ENCODE data around the gene ADGRD2. TPM values are rescaled to one million over a fixed set of nuclear protein-coding genes. Genes with fewer than 3 reads are reported as not detected.
A peak's percentile ranks its signal among the peaks of the same experiment; 100 is the strongest.

The ADGRD2 gene
- total RNA-seq, 1 donor from 2014 or later, result not detected

GRCh38 chr9:124444166-124444565, 6.1 kb upstream of the ADGRD2 start:
- TF ChIP-seq CTCF (IDR thresholded peaks at IDR 0.05; ENCODE audit: insufficient read depth, low read length, severe bottlenecking), result no peak
- no peak for FAIRE-seq
- H3K4me3 ChIP-seq (ENCODE audit: low read depth, low read length), result no peak overlapping the region

GRCh38 chr9:124447297-124447661, 3.0 kb upstream of the ADGRD2 start:
- no peaks in the 10 kb centered on the region for H3K27me3 ChIP-seq (ENCODE audit: control insufficient read depth, insufficient read depth, low read length)
- FAIRE-seq, result no peak

More at GRCh38 chr9:124444166-124444565, 6.1 kb upstream of the ADGRD2 start:
- H3K27me3 ChIP-seq (ENCODE audit: control insufficient read depth, insufficient read depth, low read length), result no peaks in the 10 kb centered on the region
- no peaks in the 10 kb centered on the region for H3K36me3 ChIP-seq (ENCODE audit: control insufficient read depth, insufficient read depth, low read length)
- peak; percentile 92 for DNase-seq (ENCODE audit: low read depth)

GRCh38 chr9:124448019-124448418, 2.2 kb upstream of the ADGRD2 start:
- TF ChIP-seq CTCF (IDR thresholded peaks at IDR 0.05; ENCODE audit: insufficient read depth, low read length, severe bottlenecking), result no peak
- no peak for DNase-seq (ENCODE audit: low read depth)
- Histone ChIP-seq H3K4me3 (ENCODE audit: low read depth, low read length) (no peak overlapping the region), H3K36me3 (ENCODE audit: control insufficient read depth, insufficient read depth, low read length) (no peaks in the 10 kb centered on the region), H3K27me3 (ENCODE audit: control insufficient read depth, insufficient read depth, low read length) (no peaks in the 10 kb centered on the region)
- FAIRE-seq, result no peak

More at GRCh38 chr9:124447297-124447661, 3.0 kb upstream of the ADGRD2 start:
- no peak for TF ChIP-seq CTCF (IDR thresholded peaks at IDR 0.05; ENCODE audit: insufficient read depth, low read length, severe bottlenecking)
- DNase-seq (ENCODE audit: low read depth), result no peak
- Histone ChIP-seq H3K36me3 (ENCODE audit: control insufficient read depth, insufficient read depth, low read length) (no peaks in the 10 kb centered on the region), H3K4me3 (ENCODE audit: low read depth, low read length) (no peak overlapping the region)

GRCh38 chr9:124449381-124450151, 685 bp upstream of the ADGRD2 start:
- FAIRE-seq (peak; percentile 82), DNase-seq (ENCODE audit: low read depth) (peak; percentile 76)
- no peaks in the 10 kb centered on the region for H3K27me3 ChIP-seq (ENCODE audit: control insufficient read depth, insufficient read depth, low read length)

GRCh38 chr9:124450931-124451661, 845 bp downstream of the ADGRD2 start:
- H3K27me3 ChIP-seq (ENCODE audit: control insufficient read depth, insufficient read depth, low read length), result no peaks in the 10 kb centered on the region
- H3K4me3 ChIP-seq (ENCODE audit: low read depth, low read length), result no peak overlapping the region
- no peaks in the 10 kb centered on the region for H3K36me3 ChIP-seq (ENCODE audit: control insufficient read depth, insufficient read depth, low read length)
- DNase-seq (ENCODE audit: low read depth) (no peak), FAIRE-seq (no peak)
- no peak for TF ChIP-seq CTCF (IDR thresholded peaks at IDR 0.05; ENCODE audit: insufficient read depth, low read length, severe bottlenecking)

More at GRCh38 chr9:124449381-124450151, 685 bp upstream of the ADGRD2 start:
- no peak for TF ChIP-seq CTCF (IDR thresholded peaks at IDR 0.05; ENCODE audit: insufficient read depth, low read length, severe bottlenecking)
- no peaks in the 10 kb centered on the region for H3K36me3 ChIP-seq (ENCODE audit: control insufficient read depth, insufficient read depth, low read length)
- no peak overlapping the region for H3K4me3 ChIP-seq (ENCODE audit: low read depth, low read length)
